Esophagus squamous epithelium (tissue), 5 donors: ENCODE measurements around the gene TRIM66. TPM values are rescaled to one million over a fixed set of nuclear protein-coding genes. Genes with fewer than 3 reads are reported as not detected.
A peak's percentile ranks its signal among the peaks of the same experiment; 100 is the strongest.

Experiments
- DNase-seq: peaks from one replicate; lab custom pipeline; 2025; lab: John Stamatoyannopoulos, UW
- H3K27ac ChIP-seq, 4 donors: fragments of 200-600 bp; sonication (generic); one replicate each; pipeline ENCODE4 v1.5.1; 2016 to 2019; ENCODE audit warnings: mild to moderate bottlenecking in 1 of 4
- H3K27me3 ChIP-seq, 4 donors: fragments of 200-600 bp; sonication (generic); 1 replicate in 3 of 4; 2 replicates in 1 of 4; pipeline versions ENCODE4 v1.5.1 to v1.6.0; 2017 to 2021; ENCODE audit warnings: antibody characterized with exemption in 1 of 4
- H3K36me3 ChIP-seq, 3 donors: fragments of 200-600 bp; sonication (generic); one replicate each; pipeline ENCODE4 v1.5.1; 2016 to 2019
- H3K4me1 ChIP-seq, 3 donors: fragments of 200-600 bp; sonication (generic); one replicate each; pipeline ENCODE4 v1.5.1; 2017 to 2019
- H3K4me3 ChIP-seq, 4 donors: fragments of 200-600 bp; sonication (generic); 1 replicate in 3 of 4; 2 replicates in 1 of 4; pipeline ENCODE4 v1.5.1; 2016 to 2019; ENCODE audit warnings: mild to moderate bottlenecking in 2 of 4, moderate library complexity in 1 of 4
- H3K9me3 ChIP-seq, 3 donors: fragments of 200-600 bp; sonication (generic); one replicate each; pipeline ENCODE4 v1.5.1; 2016 to 2019
- POLR2A ChIP-seq, 4 donors: fragments of 450-650 bp; IDR thresholded peaks; one replicate each; pipeline ENCODE4 v1.6.1; 2017; ENCODE audit warnings: antibody characterized with exemption in 4 of 4, mild to moderate bottlenecking in 4 of 4, moderate library complexity in 3 of 4
- WGBS, 2 donors: methylation state at CpG; one replicate each; pipeline ENCODE4 v1.1.5; 2018; 5-methylcytosine and 5-hydroxymethylcytosine counted together
- intact Hi-C: fragments of 100-400 bp; cut with DNase I; formaldehyde crosslinking; loops from one replicate; pipeline ENCODE4 v1.15.0; 2022
- total RNA-seq, 4 donors: library from RNA; depleted of rRNA; stranded (reverse); fragments of >200 nt; gene quantifications; one replicate each; pipeline ENCODE4 v1.1.0, GENCODE V29; 2016
- TF ChIP-seq, protein P1 (sequence below), 6 experiments: fragments of 450-650 bp in 4 of 6; fragments of 200-600 bp in 2 of 6; sonication (generic) in 2 of 6; IDR thresholded peaks; one replicate each; pipeline ENCODE4 v1.5.1; 2016 to 2019; ENCODE audit warnings: antibody characterized with exemption in 6 of 6, mild to moderate bottlenecking in 4 of 6, moderate library complexity in 4 of 6
- donor health status: DM: yes; HTN: yes; CAD: no.

TRIM66 gene
- total RNA-seq, 4 donors from 2014 or later, result 4.5 to 5.5 (median 4.8) TPM

- H3K9me3 ChIP-seq, result no peaks in the 10 kb centered on the region
- peaks cover 5 to 65% (median 8%) of the 10 kb centered on the region in 3 donors for H3K36me3 ChIP-seq
- 71 to 91% methylated on average over 8 to 9 of the region's 15 CpGs for WGBS, 2 donors
- H3K27me3 ChIP-seq, result no peaks in the 10 kb centered on the region
- TF ChIP-seq, protein P1, sequence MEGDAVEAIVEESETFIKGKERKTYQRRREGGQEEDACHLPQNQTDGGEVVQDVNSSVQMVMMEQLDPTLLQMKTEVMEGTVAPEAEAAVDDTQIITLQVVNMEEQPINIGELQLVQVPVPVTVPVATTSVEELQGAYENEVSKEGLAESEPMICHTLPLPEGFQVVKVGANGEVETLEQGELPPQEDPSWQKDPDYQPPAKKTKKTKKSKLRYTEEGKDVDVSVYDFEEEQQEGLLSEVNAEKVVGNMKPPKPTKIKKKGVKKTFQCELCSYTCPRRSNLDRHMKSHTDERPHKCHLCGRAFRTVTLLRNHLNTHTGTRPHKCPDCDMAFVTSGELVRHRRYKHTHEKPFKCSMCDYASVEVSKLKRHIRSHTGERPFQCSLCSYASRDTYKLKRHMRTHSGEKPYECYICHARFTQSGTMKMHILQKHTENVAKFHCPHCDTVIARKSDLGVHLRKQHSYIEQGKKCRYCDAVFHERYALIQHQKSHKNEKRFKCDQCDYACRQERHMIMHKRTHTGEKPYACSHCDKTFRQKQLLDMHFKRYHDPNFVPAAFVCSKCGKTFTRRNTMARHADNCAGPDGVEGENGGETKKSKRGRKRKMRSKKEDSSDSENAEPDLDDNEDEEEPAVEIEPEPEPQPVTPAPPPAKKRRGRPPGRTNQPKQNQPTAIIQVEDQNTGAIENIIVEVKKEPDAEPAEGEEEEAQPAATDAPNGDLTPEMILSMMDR (IDR thresholded peaks at IDR 0.05), result no peak
- no peak for TF ChIP-seq POLR2A (IDR thresholded peaks at IDR 0.05)
- no peak overlapping the region for H3K4me3 ChIP-seq
- H3K27ac ChIP-seq, result peak overlapping the region; percentile 86 to 94 (median 91)
- H3K4me1 ChIP-seq, result peaks cover 38 to 73% (median 57%) of the 10 kb centered on the region in 3 donors
- DNase-seq, result no peak
- intact Hi-C loops, result no loop called here
Measured at GRCh38 chr11:8715501-8715900, 33.0 kb upstream of the TRIM66 start.

DNA sequence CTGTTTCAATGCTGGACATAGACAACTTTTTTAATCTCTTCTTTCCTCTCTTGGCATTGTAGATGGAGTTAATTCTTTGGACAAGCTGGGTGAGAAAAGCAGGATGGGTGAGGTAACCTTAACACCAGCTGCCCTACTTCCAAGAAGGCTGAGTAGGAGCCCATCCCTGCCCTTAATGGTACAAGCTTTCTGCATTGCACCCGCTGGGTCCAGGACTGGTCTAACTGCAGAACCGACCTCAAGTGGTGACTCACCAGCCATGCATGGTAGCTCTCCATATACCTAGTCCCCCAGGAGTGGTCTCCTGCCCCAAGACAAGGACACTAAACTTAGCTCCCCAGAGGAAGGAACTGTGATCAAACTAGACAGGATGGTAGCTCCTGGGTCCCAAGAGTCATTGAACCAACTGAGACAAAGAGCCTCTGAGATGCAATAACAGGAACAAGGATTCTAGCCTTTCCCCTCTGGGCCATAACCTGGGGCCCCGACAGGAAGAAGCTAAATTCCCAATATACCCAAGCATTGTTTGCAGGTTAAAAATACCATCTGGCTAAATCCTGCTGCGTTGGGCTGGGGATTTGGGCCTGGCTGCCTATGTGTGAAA lies 32.3 kb upstream of the TRIM66 start:
- H3K4me3 ChIP-seq, result no peak overlapping the region
- H3K27ac ChIP-seq, result peak overlapping the region; percentile 86 to 94 (median 91)
- intact Hi-C loops, result no loop called here
- peaks cover 30 to 73% (median 55%) of the 10 kb centered on the region in 3 donors for H3K4me1 ChIP-seq
- DNase-seq, result no peak
- no peaks in the 10 kb centered on the region for H3K27me3 ChIP-seq
- no peak for TF ChIP-seq POLR2A (IDR thresholded peaks at IDR 0.05)
- TF ChIP-seq, protein P1 (IDR thresholded peaks at IDR 0.05), result no peak
- 39 to 47% methylated on average over 2 to 3 of the region's 4 CpGs for WGBS, 2 donors
- H3K9me3 ChIP-seq, result no peaks in the 10 kb centered on the region
- peaks cover 5 to 72% (median 8%) of the 10 kb centered on the region in 3 donors for H3K36me3 ChIP-seq

DNA sequence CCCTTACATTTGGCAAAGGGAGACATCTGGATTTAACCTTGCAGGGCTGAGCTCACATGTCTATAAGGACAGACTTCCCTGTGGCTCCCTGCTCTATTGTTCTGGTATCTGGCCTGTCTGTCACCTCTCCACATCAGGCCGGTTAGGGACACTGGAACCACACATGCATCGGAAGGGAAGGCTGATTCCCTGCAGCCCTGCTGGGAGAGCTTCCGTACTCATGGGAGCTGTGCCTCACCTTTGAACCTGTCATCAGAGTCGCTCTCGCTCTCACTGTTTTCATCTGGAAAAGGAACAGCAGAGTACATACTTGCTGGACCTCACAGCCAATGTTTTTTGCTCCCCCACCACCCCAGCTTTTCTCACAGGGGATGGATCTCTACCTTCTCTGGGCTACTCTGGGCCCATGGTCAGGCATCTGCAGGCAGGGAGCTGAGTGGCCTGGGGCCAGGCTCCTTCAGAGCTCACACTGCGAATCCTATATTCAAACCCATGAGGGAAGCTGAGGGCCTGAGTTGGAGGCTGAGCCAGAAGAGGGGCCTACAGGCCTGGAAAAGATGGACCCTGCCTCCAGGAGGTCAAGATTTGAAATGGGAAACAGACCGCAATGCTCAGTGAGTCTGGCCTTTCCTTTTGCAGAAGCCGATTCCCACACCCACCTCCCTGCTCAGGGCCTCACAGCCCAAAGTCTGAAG lies 31.4 kb upstream of the TRIM66 start:
- Histone ChIP-seq H3K27me3 (no peaks in the 10 kb centered on the region), H3K36me3 (peaks cover 5 to 72% (median 8%) of the 10 kb centered on the region in 3 donors), H3K27ac (peak overlapping the region; percentile 86 to 94 (median 91)), H3K9me3 (no peaks in the 10 kb centered on the region), H3K4me3 (no peak overlapping the region), H3K4me1 (peaks cover 30 to 73% (median 54%) of the 10 kb centered on the region in 3 donors)
- intact Hi-C loops, result no loop called here
- no peak for DNase-seq
- TF ChIP-seq, protein P1 (IDR thresholded peaks at IDR 0.05), result no peak
- TF ChIP-seq POLR2A (IDR thresholded peaks at IDR 0.05), result no peak
- 88 to 90% methylated on average over 3 to 4 of the region's 8 CpGs for WGBS, 2 donors

GRCh38 chr11:8712506-8712905 lies 30.0 kb upstream of the TRIM66 start:
- TF ChIP-seq, protein P1 (IDR thresholded peaks at IDR 0.05), result no peak
- no peak for TF ChIP-seq POLR2A (IDR thresholded peaks at IDR 0.05)
- Histone ChIP-seq H3K36me3 (peaks cover 5 to 85% (median 8%) of the 10 kb centered on the region in 3 donors), H3K27ac (peak overlapping the region in 3 of 4 donors; percentile 28 to 94 (median 38)), H3K4me1 (peaks cover 29 to 73% (median 55%) of the 10 kb centered on the region in 3 donors), H3K9me3 (no peaks in the 10 kb centered on the region), H3K27me3 (no peaks in the 10 kb centered on the region), H3K4me3 (no peak overlapping the region)
- intact Hi-C loops, result no loop called here
- DNase-seq, result no peak
- 95% methylated on average over 8 to 10 of the region's 12 CpGs for WGBS, 2 donors

DNA sequence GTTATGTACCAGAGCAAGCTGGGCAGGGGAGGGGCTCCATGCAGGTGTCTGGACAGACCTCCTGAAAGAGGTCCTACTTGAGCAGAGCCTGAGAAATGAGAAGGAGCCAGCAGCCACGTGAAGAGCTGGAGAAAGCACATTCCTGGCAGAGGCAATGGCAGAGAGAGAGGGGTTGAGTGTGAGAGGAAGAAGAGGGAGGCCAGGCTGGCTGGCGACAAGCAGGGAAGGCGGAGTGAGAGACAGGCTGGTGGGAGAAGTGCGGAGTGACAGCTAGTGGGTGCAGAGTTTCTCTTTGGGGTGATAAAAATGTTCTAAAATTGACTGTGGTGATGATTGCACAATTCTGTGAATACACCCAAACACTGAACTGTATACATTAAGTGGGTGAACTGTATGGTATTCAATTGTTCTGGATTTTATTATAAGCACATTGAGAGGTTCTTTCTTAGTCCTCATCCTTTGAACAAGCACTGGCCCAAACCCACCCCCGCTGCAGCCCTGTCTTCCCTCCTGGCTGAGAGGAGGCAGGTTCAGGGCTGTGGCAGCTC lies 29.5 kb upstream of the TRIM66 start:
- Histone ChIP-seq H3K27ac (peak overlapping the region in 3 of 4 donors; percentile 28 to 94 (median 94)), H3K4me3 (no peak overlapping the region), H3K9me3 (no peaks in the 10 kb centered on the region), H3K36me3 (peaks cover 8 to 87% (median 8%) of the 10 kb centered on the region in 3 donors), H3K27me3 (no peaks in the 10 kb centered on the region), H3K4me1 (peaks cover 24 to 73% (median 53%) of the 10 kb centered on the region in 3 donors)
- DNase-seq, result no peak
- intact Hi-C loops, result no loop called here
- TF ChIP-seq POLR2A (IDR thresholded peaks at IDR 0.05), result no peak
- TF ChIP-seq, protein P1 (IDR thresholded peaks at IDR 0.05), result no peak
- 69 to 82% methylated on average over 5 of the region's 5 CpGs for WGBS, 2 donors
